A673 (cell line): Measurements from ENCODE around the gene AQP2.

Source experiments
- CTCF ChIP-seq: fragments of 300-800, 200-600 bp; sonication (generic); conservative IDR thresholded peaks from 2 replicates; pipeline ENCODE4 v1.5.1; 2017; ENCODE audit warnings: low read depth, mild to moderate bottlenecking, antibody characterized with exemption, low read length, moderate library complexity, mixed read lengths
- EZH2 ChIP-seq: fragments of 200-600 bp; sonication (generic); IDR thresholded peaks from 2 replicates; pipeline ENCODE4 v1.6.1; 2017; ENCODE audit warnings: borderline replicate concordance, low read depth, mild to moderate bottlenecking, mixed read lengths, antibody characterized with exemption, low read length; ENCODE audit not compliant: poor library complexity, severe bottlenecking

DNA sequence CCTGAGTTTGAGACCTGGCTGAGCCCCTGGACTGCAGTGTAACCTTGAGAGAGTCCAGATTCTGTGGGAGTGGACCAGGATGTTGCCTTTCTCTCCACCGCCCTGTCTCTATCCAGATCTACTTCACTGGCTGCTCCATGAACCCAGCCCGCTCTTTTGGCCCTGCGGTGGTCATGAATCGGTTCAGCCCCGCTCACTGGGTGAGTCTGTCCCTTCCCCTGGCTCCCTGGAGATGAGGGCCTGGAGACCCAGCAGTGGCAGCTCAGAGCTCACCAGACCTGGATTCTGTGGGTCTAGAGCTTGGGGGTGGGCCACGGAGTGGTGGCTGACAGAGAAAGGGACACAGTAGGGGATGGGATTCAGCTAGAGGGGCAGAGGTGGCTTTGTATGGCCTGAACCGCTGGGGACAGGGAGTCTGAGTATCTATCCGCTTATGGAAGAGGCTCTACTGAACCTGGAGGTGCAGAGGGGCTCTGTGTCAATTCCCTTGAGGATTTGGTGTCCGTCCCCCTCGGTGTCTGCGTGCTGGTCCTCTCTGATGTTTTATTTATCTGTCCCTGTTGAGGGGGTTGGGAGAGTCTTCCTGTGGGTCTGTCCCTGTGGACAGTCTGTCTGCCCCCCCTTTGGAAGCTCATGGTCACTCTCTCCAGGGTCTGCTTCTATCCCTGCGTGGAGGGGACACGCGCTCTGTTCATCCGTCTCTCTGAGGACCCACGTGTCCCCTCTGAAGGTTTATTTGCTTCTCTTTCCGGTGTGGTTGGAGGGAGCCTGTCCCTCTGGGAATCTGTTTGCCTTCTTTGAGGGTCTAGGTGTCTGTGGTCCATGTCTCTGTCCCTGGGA lies 13.7 kb downstream of the AQP2 start:
- TF ChIP-seq CTCF (no peak), EZH2 (no peak)
